ENCODE data around the gene PBRM1.
A peak's percentile ranks its signal among the peaks of the same experiment; 100 is the strongest.
"Not testable (repeated sequence)": the region's sequence is repeated elsewhere in the genome, so short reads cannot be mapped to it uniquely, and the experiment has no call there.

PBRM1 gene

GRCh38 chr3:52533623-52534280 lies 152.0 kb downstream of the PBRM1 start, which contains the start of gene NT5DC2:
Gene NT5DC2 (minus strand): TSS chr3:52533857. CDS start chr3:52533737, 120 bp downstream.
- peak; percentile 54 for DNase-seq

DNA sequence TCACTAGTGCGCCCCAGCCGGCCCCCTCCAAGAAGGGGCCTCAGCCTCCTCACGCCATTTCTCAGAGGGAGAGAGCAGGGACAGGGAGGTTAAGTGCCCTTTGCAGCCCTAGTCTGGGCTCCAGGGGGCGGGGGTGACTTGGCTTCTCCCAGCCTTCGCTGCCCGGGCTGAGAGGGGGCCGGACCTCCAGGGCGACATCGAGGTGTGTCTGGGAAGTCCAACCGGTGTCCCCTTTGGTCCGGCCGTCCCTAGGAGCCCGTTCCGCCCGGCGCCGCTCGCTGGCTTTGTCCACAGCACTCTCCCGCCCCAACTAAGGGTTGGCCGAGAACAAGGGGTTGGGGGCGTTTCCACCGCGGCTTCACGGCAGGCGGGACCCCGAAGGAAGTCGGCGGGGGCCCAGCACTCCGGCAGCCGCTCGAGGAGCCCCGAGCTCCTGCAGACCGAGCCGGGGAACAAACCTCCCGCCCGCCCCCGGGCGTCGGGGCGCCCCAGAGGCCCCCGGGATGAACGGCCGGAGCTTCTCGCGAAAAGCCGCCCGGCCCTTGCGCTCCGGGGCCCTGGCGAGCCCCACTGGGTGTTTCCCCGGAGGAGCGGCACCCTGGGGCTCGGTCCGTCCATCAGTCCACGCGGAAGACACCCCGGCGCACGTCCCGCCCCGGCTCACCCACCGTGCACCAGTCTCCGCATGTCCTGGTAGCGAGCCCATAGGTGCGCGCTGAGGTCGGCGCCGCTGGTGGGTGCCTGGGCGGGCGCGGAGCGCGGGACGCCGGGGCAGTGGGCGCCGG lies 152.7 kb downstream of the PBRM1 start:
- peak; percentile 28 for DNase-seq

DNA sequence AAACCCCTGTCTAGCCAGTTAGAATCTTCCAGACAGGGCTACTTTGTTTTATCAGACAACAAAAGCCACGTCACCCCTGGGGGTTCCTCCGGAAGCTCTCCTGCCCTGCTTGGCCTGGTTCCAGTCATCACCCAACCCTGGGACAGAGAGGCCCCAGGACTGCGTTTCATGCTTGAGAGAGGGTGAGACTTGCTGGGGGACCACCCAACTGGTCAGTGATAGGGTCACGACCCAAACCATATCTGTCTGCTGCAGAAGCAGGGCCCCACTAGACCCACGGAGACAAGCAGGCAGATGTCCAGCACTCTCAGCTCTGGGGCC lies 153.2 kb downstream of the PBRM1 start:
- DNase-seq, result peak; percentile 14

DNA sequence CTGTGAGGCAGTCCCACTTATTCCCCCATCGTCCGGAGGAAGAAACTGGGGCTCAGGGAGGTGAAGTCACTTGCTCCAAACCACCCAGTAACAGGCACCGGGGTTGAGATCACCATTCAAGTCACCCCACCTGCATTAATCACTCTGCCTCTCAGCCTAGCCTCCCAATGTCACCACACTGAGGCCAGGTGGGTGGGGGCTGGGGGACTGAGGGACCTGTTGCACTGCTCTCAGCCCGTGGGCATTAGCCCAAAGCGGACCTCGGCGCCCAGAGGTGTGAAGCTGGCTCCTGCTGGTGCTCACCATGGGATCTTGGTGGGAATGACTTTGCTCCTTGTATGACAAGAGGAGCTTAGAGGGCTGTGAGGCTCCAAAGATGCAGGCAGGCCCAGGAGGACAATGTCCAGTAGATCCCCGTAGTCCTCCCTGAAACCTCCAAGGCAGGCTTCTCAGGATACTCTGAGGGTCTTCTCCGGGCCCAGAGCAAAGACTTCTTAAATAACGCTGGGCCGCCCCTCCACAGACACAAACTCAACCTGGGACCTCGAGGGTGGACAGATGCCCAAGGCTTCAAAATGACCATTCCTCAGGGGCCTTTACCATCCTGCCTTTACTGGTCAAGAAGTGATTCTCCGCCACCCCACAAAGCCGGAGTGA lies 153.7 kb downstream of the PBRM1 start:
- no peak for DNase-seq

- DNase-seq, result no peak
Observed at GRCh38 chr3:52530918-52531826, 154.5 kb downstream of the PBRM1 start.

GRCh38 chr3:52529376-52530333 lies 156.1 kb downstream of the PBRM1 start:
- no peak for DNase-seq

GRCh38 chr3:52528586-52529375 lies 156.9 kb downstream of the PBRM1 start:
- DNase-seq, result no peak

- no peak for DNase-seq
Observed at GRCh38 chr3:52527732-52528585, 157.8 kb downstream of the PBRM1 start.

DNA sequence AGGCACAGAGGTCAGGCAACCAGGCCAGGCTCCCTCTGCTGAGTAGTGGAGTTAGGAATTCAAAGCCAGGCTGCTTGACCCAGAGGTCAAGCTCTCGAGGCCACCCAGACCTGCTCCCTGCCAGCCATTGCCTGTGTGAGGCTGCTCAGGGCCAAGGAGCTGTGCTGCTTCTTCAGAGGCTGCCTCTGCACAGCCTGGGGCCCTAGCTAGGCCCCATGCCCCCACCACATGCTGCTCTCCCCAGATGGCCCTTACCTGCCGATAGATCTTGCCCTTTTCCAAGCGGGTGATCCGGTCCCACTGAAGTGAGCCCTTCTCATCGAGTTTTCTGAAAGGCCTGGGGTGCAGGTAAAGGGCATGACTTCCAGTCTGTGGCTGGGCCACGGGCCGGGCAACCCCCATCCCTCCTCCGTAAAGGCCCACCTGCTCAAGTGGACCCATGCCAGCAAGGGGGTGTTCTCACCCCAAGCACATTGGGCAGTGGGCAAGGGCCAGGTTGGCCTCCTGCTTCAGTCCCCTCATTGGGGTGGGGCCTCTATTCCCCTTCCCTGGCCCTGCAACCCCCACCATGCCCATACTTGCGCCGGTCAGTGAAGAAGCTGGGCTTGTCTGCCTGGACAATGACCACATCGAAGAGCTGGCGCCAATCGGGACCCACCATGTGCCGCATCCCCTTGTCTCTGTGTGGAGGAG lies 158.5 kb downstream of the PBRM1 start:
- no peak for DNase-seq

DNA sequence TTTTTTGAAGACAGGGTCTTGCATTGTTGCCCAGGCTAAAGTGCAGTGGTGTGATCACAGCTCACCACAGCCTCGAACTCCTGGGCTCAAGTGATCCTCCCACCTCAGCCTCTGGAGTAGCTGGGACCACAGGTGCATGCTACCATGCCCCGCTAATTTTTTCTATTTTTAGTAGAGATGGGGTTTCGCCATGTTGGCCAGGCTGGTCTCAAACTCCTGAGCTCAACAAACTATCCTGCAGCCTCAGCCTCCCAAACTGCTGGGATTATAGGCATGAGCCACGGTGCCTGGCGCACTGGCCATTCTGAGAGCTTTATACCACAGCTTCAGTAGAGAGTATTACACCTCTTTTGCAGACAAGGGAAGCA lies 159.1 kb downstream of the PBRM1 start:
- DNase-seq, result not testable (repeated sequence)

DNA sequence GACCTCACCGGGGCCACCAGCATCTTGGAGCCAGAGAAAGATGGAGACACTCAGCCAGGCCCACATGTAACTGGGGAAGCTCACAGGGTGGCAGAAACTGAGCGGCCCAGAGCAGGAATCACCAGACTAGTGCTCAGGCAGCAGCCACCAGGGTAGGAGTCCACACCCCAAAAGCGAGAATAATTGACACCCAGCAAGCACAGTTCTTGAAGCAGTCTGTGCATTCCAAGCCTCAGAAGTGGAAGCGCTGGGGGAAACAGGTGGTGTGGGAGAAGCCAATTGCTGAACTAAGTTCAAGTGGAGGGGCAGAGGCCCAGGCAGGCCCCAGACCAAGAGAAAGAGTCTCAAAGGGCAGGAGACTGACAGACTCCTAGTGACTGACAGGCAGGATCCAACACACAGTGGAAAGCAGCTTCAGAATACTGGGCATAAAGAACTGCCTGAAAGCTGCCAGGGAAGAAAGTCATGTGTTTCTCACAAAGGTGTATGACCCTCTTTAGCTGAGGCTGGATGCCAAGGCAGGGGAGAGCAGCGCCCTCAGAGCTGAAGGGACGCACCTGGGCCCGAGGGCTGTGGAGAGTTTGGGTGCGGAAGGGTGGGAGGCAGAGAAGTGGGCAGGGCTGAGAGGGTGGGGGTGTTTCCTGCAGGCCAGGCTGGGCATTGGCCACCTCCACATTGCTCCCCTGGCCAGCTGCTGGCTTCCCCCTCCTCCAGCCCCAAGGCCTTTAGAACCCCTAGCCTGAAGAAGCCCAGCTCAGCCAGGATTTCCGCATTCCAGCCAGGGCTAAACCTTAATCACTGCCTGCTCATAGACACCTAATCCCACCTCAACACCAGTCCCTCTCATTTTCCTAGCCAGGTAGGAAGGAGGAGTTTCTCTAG lies 159.8 kb downstream of the PBRM1 start:
- DNase-seq, result no peak

GRCh38 chr3:52524752-52525679 lies 160.7 kb downstream of the PBRM1 start:
- DNase-seq, result no peak

DNA sequence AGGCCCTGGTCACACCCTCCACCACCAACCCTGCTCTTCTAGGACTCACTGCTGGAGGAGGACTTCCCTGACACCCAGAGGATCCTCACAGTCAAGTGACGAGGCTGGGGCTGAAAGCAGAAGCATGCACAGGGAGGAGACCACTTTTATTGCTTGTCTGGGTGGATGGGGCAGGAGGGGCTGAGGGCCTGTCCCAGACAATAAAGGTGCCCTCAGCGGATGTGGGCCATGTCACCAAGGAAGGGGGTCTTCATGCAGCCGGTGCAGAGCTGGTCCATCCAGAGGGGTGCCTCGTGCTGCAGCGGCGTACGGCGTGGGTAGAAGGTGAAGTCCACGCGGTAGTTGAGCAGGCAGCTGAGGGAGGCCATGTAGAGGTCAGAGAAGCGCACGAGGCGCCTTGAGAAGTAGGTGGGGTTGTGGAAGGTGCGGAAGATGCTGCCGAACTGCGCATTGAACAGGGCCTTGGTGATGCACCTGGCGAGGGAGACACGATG lies 161.4 kb downstream of the PBRM1 start:
- DNase-seq, result no peak

DNA sequence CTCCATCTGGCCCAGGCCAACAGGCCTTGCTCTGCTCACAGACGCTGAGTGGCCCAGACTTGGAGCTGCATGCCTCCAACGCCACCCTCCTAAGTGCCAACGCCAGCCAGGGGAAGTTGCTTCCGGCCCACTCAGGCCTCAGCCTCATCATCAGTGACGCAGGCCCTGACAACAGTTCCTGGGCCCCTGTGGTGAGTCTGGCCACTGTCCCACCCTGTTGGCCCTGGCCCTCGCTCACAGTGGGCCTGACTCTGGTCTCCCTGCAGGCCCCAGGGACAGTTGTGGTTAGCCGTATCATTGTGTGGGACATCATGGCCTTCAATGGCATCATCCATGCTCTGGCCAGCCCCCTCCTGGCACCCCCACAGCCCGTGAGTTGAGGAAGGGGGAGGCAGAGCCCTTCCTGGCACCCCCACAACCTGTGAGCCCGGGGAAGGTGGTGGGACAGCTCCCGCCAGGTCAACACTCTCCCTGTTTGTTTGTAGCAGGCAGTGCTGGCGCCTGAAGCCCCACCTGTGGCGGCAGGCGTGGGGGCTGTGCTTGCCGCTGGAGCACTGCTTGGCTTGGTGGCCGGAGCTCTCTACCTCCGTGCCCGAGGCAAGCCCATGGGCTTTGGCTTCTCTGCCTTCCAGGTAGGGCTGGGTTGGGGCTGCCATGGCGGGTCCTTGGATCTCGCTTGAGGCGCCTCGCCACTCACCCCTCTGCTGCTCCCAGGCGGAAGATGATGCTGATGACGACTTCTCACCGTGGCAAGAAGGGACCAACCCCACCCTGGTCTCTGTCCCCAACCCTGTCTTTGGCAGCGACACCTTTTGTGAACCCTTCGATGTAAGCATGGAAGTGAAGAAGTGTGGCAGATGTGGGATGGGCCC lies 162.1 kb downstream of the PBRM1 start:
- DNase-seq, result no peak

DNA sequence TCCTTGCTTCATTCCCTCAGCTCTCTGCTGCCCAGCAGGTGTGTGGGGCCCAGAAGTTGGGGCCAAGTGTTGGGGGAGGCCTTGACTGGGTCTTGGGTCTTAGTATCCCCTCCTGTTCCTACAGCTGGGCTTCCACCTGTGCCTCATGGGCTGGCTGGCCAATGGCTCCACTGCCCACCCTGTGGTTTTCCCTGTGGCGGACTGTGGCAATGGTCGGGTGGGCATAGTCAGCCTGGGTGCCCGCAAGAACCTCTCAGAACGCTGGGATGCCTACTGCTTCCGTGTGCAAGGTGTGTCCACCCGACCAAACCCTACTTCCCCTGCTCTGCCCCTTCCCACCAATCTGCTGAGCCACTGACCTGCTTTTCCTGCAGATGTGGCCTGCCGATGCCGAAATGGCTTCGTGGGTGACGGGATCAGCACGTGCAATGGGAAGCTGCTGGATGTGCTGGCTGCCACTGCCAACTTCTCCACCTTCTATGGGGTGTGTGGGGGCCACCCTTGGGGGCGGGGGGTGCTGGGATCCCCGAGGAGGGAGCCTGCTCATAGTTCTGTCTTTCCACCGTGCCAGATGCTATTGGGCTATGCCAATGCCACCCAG lies 163.0 kb downstream of the PBRM1 start:
- DNase-seq, result no peak

Measured in stimulated activated naive CD4-positive, alpha-beta T cell treated with Interleukin-2 at 50 U/mL for 16 hours (primary cell).